ENCODE measurements around the gene ARL3.

ARL3 gene

GRCh38 chr10:102626026-102626685 is 88.0 kb downstream of the ARL3 start:
- no peak for TF ChIP-seq ZNF8 (CRISPR knock-in tag; IDR thresholded peaks at IDR 0.05)
- TF ChIP-seq OSR1 (CRISPR knock-in tag; IDR thresholded peaks at IDR 0.05), result no peak
- TF ChIP-seq RARB (CRISPR knock-in tag; IDR thresholded peaks at IDR 0.05), result no peak
- no peak for TF ChIP-seq ZFP3 (CRISPR knock-in tag; IDR thresholded peaks at IDR 0.05)
- no peak for TF ChIP-seq PPARA (CRISPR knock-in tag; IDR thresholded peaks at IDR 0.05; ENCODE audit: borderline replicate concordance)
- no peak for TF ChIP-seq TCF4 (CRISPR knock-in tag; IDR thresholded peaks at IDR 0.05; ENCODE audit: borderline replicate concordance)
- no peak for TF ChIP-seq ESRRG (CRISPR knock-in tag; IDR thresholded peaks at IDR 0.05)
- TF ChIP-seq ZNF565 (CRISPR knock-in tag; conservative IDR thresholded peaks at IDR 0.05; ENCODE audit: low read depth), result no peak
- TF ChIP-seq ZFP30 (CRISPR knock-in tag; IDR thresholded peaks at IDR 0.05), result no peak
- TF ChIP-seq CSDC2 (CRISPR knock-in tag; IDR thresholded peaks at IDR 0.05), result no peak
- no peak for TF ChIP-seq TSHZ2 (CRISPR knock-in tag; IDR thresholded peaks at IDR 0.05)
- TF ChIP-seq POU6F1 (CRISPR knock-in tag; IDR thresholded peaks at IDR 0.05; ENCODE audit: borderline replicate concordance, low read depth), result no peak
- TF ChIP-seq PATZ1 (CRISPR knock-in tag; IDR thresholded peaks at IDR 0.05; ENCODE audit: borderline replicate concordance), result no peak
- TF ChIP-seq CREB5 (CRISPR knock-in tag; IDR thresholded peaks at IDR 0.05; ENCODE audit: low read depth), result no peak
- TF ChIP-seq ARNTL (CRISPR knock-in tag; IDR thresholded peaks at IDR 0.05; ENCODE audit: borderline replicate concordance, low read depth), result no peak
- no peak for TF ChIP-seq GLIS3 (CRISPR knock-in tag; IDR thresholded peaks at IDR 0.05)
- no peak for ATAC-seq

- TF ChIP-seq RARB (CRISPR knock-in tag; IDR thresholded peaks at IDR 0.05) (no peak), ZNF565 (CRISPR knock-in tag; conservative IDR thresholded peaks at IDR 0.05; ENCODE audit: low read depth) (no peak)
- ATAC-seq, result no peak
Observed at GRCh38 chr10:102624751-102625645, 89.2 kb downstream of the ARL3 start.

- TF ChIP-seq ESRRG (CRISPR knock-in tag; IDR thresholded peaks at IDR 0.05) (no peak), ZFP3 (CRISPR knock-in tag; IDR thresholded peaks at IDR 0.05) (no peak), CREB5 (CRISPR knock-in tag; IDR thresholded peaks at IDR 0.05; ENCODE audit: low read depth) (no peak), TOX (CRISPR knock-in tag; IDR thresholded peaks at IDR 0.05; ENCODE audit: borderline replicate concordance) (no peak), PPARA (CRISPR knock-in tag; IDR thresholded peaks at IDR 0.05; ENCODE audit: borderline replicate concordance) (no peak), ZC3H10 (CRISPR knock-in tag; IDR thresholded peaks at IDR 0.05) (no peak), GLIS3 (CRISPR knock-in tag; IDR thresholded peaks at IDR 0.05) (no peak), SNAI2 (CRISPR knock-in tag; IDR thresholded peaks at IDR 0.05) (no peak), BACH2 (CRISPR knock-in tag; IDR thresholded peaks at IDR 0.05; ENCODE audit: borderline replicate concordance) (no peak), TSHZ2 (CRISPR knock-in tag; IDR thresholded peaks at IDR 0.05) (no peak), RARB (CRISPR knock-in tag; IDR thresholded peaks at IDR 0.05) (no peak)
- ATAC-seq, result no peak
Observed at GRCh38 chr10:102624094-102624493, 90.1 kb downstream of the ARL3 start.

All from SK-N-SH treated with all-trans-retinoic acid at 6 μM for 48 hours (cell line).